BJ (cell line): ENCODE measurements around the gene DCAF15. TPM values are rescaled to one million over a fixed set of nuclear protein-coding genes. Genes with fewer than 3 reads are reported as not detected.
"Not testable (repeated sequence)": the region's sequence is repeated elsewhere in the genome, so short reads cannot be mapped to it uniquely, and the experiment has no call there.

ENCODE experiments used
- CTCF ChIA-PET: fragments of 350-600 bp; formaldehyde crosslinking; extraction: SDS; loops from one replicate; lab custom pipeline; 2021; ENCODE audit warnings: antibody characterized with exemption, inconsistent platforms; lab: Yijun Ruan, JAX
- POLR2A ChIA-PET: fragments of 300-600 bp; sonication (Branson Sonifier 250); formaldehyde crosslinking; extraction: SDS; loops from one replicate; lab custom pipeline; 2021; ENCODE audit warnings: antibody characterized with exemption; lab: Charles Lee
- DNase-seq: peaks from one replicate; pipeline ENCODE4 v3.0.0-alpha.2; 2011; ENCODE audit warnings: low read depth
- H3K27me3 ChIP-seq: 2 replicates; pipeline ENCODE4 v1.6.0; 2011; ENCODE audit warnings: low read length; ENCODE audit not compliant: control insufficient read depth, insufficient read depth
- H3K36me3 ChIP-seq: 2 replicates; pipeline ENCODE4 v1.5.1; 2011; ENCODE audit warnings: low read length; ENCODE audit not compliant: control insufficient read depth, insufficient read depth
- H3K4me3 ChIP-seq: 2 replicates; pipeline ENCODE4 v1.5.1; 2011; ENCODE audit warnings: low read depth, mild to moderate bottlenecking, control low read depth, low read length
- CTCF ChIP-seq: IDR thresholded peaks from 2 replicates; pipeline ENCODE4 v1.5.1; 2011; ENCODE audit warnings: low read depth, mild to moderate bottlenecking, control low read depth, inconsistent platforms, low read length, moderate library complexity; ENCODE audit not compliant: insufficient read depth
- polyA plus RNA-seq: library from polyadenylated mRNA; depleted of rRNA; stranded (reverse); fragments of >200 nt; gene quantifications from 2 replicates; pipeline ENCODE4 v1.2.3, GENCODE V29; 2011

Gene DCAF15
- polyA plus RNA-seq, 1 experiment, result 20.0 TPM

- Histone ChIP-seq H3K4me3 (no peak overlapping the region), H3K27me3 (no peaks in the 10 kb centered on the region), H3K36me3 (peaks cover 13% of the 10 kb centered on the region)
- ChIA-PET POLR2A (no interaction called here), CTCF (interaction anchor here (0.6 to 1.2 kb wide), 2 partner anchors 19 to 82 kb away, joined by 3 read pairs; no protein-coding TSS in a partner anchor)
- no peak for TF ChIP-seq CTCF
- no peak for DNase-seq
These were observed 20.3 kb downstream of the DCAF15 start for GRCh38 chr19:13972368-13973155.

GRCh38 chr19:13973479-13973878, 21.2 kb downstream of the DCAF15 start:
- POLR2A ChIA-PET, H3K4me3 ChIP-seq, DNase-seq, H3K27me3 ChIP-seq: not testable (repeated sequence)
- CTCF ChIA-PET, result interaction anchor here (0.6 to 1.2 kb wide), 3 partner anchors 13 to 64 kb away, joined by 3 read pairs; no protein-coding TSS in a partner anchor
- H3K36me3 ChIP-seq, result peaks cover 12% of the 10 kb centered on the region

GRCh38 chr19:13974073-13974472, 21.8 kb downstream of the DCAF15 start:
- POLR2A ChIA-PET, result no interaction called here
- no peak for TF ChIP-seq CTCF
- DNase-seq, result no peak
- CTCF ChIA-PET, result interaction anchor here (1.1 kb wide), 1 partner anchor 30 kb away, joined by 3 read pairs; no protein-coding TSS in a partner anchor
- peaks cover 9% of the 10 kb centered on the region for H3K36me3 ChIP-seq
- H3K27me3 ChIP-seq, result no peaks in the 10 kb centered on the region
- H3K4me3 ChIP-seq, result no peak overlapping the region

- DNase-seq, result no peak
- POLR2A ChIA-PET, result no interaction called here
- Histone ChIP-seq H3K27me3 (no peaks in the 10 kb centered on the region), H3K4me3 (no peak overlapping the region), H3K36me3 (peaks cover 6% of the 10 kb centered on the region)
- TF ChIP-seq CTCF, result no peak
- CTCF ChIA-PET, result no interaction called here
These were observed 23.6 kb downstream of the DCAF15 start for GRCh38 chr19:13975870-13976269.

GRCh38 chr19:13976446-13976845, 24.1 kb downstream of the DCAF15 start:
- no peak for DNase-seq
- Histone ChIP-seq H3K27me3 (no peaks in the 10 kb centered on the region), H3K36me3 (peaks cover 6% of the 10 kb centered on the region), H3K4me3 (no peak overlapping the region)
- no peak for TF ChIP-seq CTCF
- ChIA-PET POLR2A (no interaction called here), CTCF (no interaction called here)
